Measurements from ENCODE around the gene CEP89.

The CEP89 gene

DNA sequence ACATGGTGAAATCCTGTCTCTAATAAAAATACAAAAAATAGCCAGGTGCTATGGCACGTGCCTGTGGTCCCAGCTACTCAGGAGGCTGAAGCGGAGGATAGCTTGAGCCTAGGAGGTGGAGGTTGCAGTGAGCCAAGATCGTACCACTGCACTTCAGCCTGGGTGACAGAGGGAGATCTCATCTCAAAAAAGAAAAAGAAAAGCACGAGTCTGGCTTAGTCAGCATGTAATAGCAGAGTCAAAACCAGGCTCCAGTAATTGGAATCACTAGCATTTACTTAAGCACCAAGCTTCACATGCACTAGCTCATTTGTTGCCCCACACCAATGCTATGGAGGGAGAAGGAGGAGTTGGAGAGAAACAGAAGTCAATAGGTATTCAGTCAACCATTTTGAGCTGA, 60.3 kb downstream of the CEP89 start:
- Mint-ChIP-seq H3K27me3 (ENCODE audit: low read depth) (no peaks in the 10 kb centered on the region), H3K27ac (no peak overlapping the region), H3K36me3 (ENCODE audit: low read depth) (peaks cover 43% of the 10 kb centered on the region), H3K4me3 (no peak overlapping the region), H3K9me3 (peaks cover under 1% of the 10 kb centered on the region), H3K4me1 (no peaks in the 10 kb centered on the region)
- TF ChIP-seq, protein P1, sequence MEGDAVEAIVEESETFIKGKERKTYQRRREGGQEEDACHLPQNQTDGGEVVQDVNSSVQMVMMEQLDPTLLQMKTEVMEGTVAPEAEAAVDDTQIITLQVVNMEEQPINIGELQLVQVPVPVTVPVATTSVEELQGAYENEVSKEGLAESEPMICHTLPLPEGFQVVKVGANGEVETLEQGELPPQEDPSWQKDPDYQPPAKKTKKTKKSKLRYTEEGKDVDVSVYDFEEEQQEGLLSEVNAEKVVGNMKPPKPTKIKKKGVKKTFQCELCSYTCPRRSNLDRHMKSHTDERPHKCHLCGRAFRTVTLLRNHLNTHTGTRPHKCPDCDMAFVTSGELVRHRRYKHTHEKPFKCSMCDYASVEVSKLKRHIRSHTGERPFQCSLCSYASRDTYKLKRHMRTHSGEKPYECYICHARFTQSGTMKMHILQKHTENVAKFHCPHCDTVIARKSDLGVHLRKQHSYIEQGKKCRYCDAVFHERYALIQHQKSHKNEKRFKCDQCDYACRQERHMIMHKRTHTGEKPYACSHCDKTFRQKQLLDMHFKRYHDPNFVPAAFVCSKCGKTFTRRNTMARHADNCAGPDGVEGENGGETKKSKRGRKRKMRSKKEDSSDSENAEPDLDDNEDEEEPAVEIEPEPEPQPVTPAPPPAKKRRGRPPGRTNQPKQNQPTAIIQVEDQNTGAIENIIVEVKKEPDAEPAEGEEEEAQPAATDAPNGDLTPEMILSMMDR (IDR thresholded peaks at IDR 0.05; ENCODE audit: unreplicated experiment in 3 of 3) = no peak

DNA sequence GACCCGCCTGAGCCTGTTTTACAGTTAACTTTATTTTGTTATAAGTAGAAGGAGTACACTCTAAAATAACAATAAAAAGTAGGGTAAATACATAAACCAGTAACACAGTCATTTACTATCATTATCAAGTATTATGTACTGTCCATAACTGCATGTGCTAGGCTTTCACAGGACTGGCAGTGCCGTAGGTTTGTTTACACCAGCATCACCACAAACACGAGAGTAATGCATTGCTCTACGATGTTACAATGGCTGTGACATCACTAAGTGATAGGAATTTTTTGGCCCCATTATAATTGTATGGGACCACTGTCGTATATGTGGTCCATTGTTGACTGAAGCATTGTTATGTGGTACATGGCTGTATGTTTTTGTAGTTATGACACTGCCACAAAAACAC, 60.9 kb downstream of the CEP89 start:
- no peak overlapping the region for H3K27ac Mint-ChIP-seq
- no peak overlapping the region for H3K4me3 Mint-ChIP-seq
- TF ChIP-seq, protein P1 (IDR thresholded peaks at IDR 0.05; ENCODE audit: unreplicated experiment in 3 of 3) = no peak
- H3K36me3 Mint-ChIP-seq (ENCODE audit: low read depth) = peaks cover 47% of the 10 kb centered on the region
- H3K9me3 Mint-ChIP-seq = peaks cover 6% of the 10 kb centered on the region
- no peaks in the 10 kb centered on the region for H3K4me1 Mint-ChIP-seq
- H3K27me3 Mint-ChIP-seq (ENCODE audit: low read depth) = no peaks in the 10 kb centered on the region

DNA sequence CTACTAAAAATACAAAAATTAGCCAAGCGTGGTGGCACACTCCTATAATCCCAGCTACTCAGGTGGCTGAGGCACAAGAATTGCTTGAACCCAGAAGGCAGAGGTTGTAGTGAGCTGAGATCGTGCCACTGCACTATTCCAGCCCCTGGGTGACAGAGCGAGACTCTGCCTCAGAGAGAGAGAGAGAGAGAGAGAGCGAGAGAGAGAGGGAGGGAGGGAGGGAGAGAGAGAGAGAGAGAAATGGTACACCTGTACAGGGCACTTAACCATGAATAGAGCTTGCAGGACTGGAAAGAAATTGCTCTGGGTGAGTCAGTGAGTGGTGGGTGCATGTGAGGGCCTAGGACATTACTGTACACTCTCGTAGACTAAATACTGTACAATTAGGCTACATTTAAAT, 61.7 kb downstream of the CEP89 start:
- TF ChIP-seq, protein P1 (IDR thresholded peaks at IDR 0.05; ENCODE audit: unreplicated experiment in 3 of 3) = no peak
- H3K4me1 Mint-ChIP-seq = no peaks in the 10 kb centered on the region

DNA sequence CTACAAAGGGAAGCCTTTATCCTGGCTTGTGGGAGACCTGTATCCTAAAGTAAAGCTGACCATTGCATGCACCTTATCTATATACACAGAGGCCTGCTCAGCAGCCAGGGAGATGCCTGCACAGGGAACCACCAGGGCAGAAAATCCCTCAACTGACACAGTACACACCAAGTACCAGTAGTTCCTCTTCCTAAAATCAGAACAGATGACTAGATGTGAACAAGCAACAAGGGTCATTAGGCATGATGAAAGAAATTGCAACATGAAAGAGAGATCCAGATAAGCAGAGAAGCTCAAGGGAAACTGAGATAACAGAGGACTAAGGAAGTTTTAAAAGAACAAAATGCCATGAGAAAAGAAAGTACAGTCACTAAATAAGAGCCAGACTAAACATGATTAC, 62.5 kb downstream of the CEP89 start:
- H3K4me3 Mint-ChIP-seq = no peak overlapping the region
- TF ChIP-seq, protein P1 (IDR thresholded peaks at IDR 0.05; ENCODE audit: unreplicated experiment in 3 of 3) = no peak
- H3K36me3 Mint-ChIP-seq (ENCODE audit: low read depth) = peaks cover 54% of the 10 kb centered on the region
- no peaks in the 10 kb centered on the region for H3K4me1 Mint-ChIP-seq
- H3K9me3 Mint-ChIP-seq = peaks cover 6% of the 10 kb centered on the region
- no peak overlapping the region for H3K27ac Mint-ChIP-seq
- no peaks in the 10 kb centered on the region for H3K27me3 Mint-ChIP-seq (ENCODE audit: low read depth)

More for the DNA sequence above, 61.7 kb downstream of the CEP89 start:
- Mint-ChIP-seq H3K9me3 (peaks cover 6% of the 10 kb centered on the region), H3K27me3 (ENCODE audit: low read depth) (no peaks in the 10 kb centered on the region), H3K36me3 (ENCODE audit: low read depth) (peaks cover 51% of the 10 kb centered on the region), H3K4me3 (no peak overlapping the region), H3K27ac (no peak overlapping the region)

DNA sequence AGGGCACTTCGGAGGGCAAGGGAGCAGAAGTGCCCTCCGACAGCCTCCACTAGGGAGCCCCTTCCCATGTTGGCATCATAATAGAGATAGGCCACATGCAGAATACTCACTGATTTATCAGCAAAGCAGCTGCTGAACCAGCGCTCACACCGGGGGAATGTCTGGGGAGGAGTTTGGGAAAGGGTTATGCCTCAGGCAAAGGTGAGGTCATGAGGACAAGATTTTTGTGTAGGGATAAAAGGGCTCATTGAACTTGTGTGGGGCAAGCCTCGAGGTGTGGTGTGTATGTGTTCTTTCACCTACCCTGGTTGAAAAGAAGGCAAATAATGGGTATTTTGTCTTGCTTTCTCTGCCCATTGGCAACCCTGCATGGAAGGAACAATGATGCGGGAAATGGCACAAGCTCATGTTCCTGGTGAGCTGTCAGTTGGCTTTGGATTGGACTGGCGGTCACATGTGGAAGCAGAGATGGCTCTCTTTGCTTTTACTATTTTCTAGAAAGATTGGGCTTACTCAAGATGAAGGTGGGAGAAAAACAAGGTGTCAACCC, 63.0 kb downstream of the CEP89 start:
- peaks cover 54% of the 10 kb centered on the region for H3K36me3 Mint-ChIP-seq (ENCODE audit: low read depth)
- no peak overlapping the region for H3K27ac Mint-ChIP-seq
- TF ChIP-seq, protein P1 (IDR thresholded peaks at IDR 0.05; ENCODE audit: unreplicated experiment in 3 of 3) = no peak
- no peaks in the 10 kb centered on the region for H3K27me3 Mint-ChIP-seq (ENCODE audit: low read depth)
- H3K9me3 Mint-ChIP-seq = peaks cover 6% of the 10 kb centered on the region
- H3K4me1 Mint-ChIP-seq = no peaks in the 10 kb centered on the region
- H3K4me3 Mint-ChIP-seq = no peak overlapping the region

DNA sequence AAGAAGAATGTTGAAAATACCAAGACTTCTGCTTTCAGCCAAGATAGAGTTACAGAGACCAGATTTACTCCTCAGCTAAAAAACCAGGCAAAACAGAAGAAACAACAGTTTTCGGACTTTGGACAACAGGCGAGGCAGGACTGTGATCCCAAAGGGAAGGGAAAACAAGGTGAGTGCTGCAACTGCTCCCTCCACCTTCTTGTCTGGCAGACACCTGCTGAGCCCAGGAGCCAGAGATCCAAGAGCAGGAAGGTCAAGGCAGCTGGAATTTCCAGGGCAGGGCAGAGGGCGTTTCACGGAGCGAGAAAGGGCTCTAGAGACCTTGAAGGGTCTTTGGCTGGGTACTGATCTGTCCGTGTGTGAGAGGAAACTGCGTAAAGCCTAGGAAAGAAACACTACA, 69.3 kb downstream of the CEP89 start:
- H3K4me1 Mint-ChIP-seq = no peaks in the 10 kb centered on the region
- H3K4me3 Mint-ChIP-seq = no peak overlapping the region
- no peaks in the 10 kb centered on the region for H3K27me3 Mint-ChIP-seq (ENCODE audit: low read depth)
- H3K36me3 Mint-ChIP-seq (ENCODE audit: low read depth) = peaks cover 57% of the 10 kb centered on the region
- TF ChIP-seq, protein P1 (IDR thresholded peaks at IDR 0.05; ENCODE audit: unreplicated experiment in 3 of 3) = no peak
- H3K9me3 Mint-ChIP-seq = peaks cover 6% of the 10 kb centered on the region
- H3K27ac Mint-ChIP-seq = peak overlapping the region in 1 of 3 experiments; percentile 73
